Stimulated activated CD8-positive, alpha-beta memory T cell treated with anti-CD3 and anti-CD28 coated beads, Interleukin-15, amount 100 ng/mL, for 4 hours (primary cell): ENCODE data around the gene LMBRD1.
"Not testable (repeated sequence)": the region's sequence is repeated elsewhere in the genome, so short reads cannot be mapped to it uniquely, and the experiment has no call there.

ENCODE experiments used
- DNase-seq, 2 donors: peaks; one replicate each; pipeline ENCODE4 v3.0.0-alpha.2; 2020; ENCODE audit warnings: low read depth in 2 of 2

Gene LMBRD1

DNA sequence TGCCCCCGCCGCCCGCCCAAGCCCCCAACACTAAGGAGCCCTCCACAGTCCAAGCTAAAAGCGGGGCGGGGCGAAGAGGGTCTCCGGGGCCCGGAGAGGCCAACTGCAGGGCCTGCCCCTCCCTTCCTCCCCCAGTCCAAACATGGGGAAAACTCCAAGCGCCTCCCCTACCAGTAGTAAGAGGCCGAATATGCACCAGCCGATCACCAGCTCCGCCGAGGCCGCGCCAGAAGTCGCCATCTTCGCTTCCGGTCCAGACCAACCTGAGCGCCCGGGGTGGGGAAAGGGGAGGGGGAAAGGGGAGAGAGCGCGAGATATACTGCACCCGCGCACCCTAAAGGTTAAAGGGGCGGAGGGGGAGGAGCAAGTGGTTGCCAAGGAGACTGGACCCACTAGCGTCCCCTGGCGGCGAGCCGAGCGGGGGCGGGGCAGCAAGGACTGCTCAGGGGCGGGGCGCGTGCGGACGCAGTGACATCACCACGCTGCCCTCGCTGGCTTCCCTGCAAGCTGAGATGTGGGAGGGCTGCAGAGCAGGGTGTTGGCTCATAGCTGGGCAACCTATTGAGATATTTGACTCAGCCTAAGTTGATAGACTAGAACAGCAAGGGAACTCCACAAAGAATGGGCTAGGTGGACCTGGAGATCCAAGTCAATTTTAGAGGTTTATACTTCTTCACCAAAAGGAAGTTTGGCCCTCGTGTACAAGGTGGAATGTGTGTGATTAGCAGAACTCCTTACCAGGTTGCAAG lies at the start of gene LMBRD1:
Gene LMBRD1 (minus strand): TSS at position 369 of the 749 bp plus-strand sequence. CDS start 129 bp downstream, at position 240.
- peak; percentile 95 to 96 for DNase-seq

DNA sequence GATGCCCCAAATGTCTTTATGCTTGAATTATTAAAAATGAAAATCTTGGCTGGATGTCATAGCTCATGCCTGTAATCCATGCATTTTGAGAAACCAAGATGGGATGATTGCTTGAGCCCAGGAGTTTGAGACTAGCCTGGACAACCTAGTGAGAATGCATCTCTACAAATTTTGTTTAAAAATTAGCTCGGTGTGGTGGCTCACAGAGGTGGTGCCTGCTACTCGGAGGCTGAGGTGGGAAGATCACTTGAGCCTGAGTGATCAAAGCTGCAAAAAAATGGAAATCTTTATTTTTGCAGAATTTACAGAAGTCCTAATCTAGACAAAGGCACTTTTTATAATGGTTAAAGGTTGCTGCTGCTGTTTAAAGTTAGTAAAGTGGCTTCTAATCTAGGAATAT lies 49.5 kb upstream of the LMBRD1 start:
- no peak for DNase-seq

- no peak for DNase-seq
Observed at GRCh38 chr6:69843189-69843588, 46.4 kb upstream of the LMBRD1 start.

DNA sequence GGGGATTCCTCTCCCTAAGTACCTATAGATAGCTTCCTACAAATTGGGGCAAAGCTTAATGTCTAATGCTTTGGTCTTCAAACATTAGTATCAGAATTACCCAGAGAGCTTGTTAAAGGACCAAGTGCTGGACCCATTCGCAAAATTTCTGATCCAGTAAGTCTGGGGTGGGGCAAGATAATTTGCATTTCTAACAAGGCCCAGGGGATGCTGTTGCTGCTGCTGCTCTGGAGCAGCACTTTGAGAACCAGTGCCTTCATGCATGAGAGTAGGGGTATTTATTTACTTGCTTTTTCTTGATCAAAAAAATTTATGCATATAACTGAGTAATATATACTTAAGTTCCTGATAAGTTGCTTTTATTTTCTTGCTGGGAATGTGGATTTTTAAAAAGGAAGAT lies 45.1 kb upstream of the LMBRD1 start:
- DNase-seq, result no peak

DNA sequence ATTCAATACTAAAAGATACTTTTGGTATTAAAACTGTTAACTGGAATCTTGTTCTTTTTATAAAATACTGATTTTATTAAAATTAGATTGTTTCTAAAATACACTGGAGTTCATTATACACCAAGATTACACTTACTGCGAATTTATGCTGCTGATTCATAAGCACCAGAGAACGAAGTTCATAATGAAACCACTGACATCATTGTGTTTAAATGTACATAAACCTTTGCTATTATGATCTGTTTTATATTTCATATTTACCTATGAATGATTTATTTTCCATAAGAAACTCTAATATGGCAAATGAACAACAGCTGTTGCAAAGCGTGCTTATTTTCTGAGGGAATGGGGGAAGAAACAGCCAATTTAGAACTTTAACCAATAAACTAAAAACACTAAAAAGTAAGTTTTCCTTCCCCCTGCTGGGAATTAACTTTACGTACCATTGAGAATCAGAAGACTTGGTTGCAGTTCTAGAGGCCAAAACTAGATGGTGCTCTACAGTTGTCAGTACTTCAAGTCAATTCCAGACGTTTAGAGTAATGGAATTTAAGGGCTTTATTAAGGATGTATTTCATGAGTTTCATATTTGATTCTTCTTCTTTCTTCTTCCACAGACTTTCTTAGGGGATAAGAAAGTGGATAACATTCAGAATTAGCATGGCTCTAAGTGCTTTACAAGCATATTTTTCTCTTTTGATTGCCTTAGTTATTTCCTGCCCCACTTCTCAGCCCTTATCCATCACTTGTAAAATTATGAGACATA lies 38.8 kb upstream of the LMBRD1 start:
- no peak for DNase-seq

DNA sequence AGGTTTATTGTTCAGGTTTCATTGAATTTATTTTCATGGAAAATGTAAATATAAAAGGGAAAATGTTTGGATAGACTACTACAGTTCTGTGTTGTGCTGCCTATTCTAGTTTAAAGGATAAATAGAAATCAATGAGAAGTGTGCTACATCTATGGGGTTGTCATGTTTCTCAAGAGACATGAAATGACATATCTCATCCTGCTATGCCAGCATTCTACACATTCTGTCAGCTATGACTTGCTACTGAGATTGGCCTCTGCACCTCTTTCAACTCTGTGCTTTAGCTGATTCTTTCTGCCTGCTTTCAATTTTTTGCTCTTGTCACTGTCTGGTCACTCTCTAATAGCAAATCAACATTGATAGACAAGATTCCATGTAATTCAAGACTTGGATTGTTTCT lies 35.7 kb upstream of the LMBRD1 start:
- no peak for DNase-seq

DNA sequence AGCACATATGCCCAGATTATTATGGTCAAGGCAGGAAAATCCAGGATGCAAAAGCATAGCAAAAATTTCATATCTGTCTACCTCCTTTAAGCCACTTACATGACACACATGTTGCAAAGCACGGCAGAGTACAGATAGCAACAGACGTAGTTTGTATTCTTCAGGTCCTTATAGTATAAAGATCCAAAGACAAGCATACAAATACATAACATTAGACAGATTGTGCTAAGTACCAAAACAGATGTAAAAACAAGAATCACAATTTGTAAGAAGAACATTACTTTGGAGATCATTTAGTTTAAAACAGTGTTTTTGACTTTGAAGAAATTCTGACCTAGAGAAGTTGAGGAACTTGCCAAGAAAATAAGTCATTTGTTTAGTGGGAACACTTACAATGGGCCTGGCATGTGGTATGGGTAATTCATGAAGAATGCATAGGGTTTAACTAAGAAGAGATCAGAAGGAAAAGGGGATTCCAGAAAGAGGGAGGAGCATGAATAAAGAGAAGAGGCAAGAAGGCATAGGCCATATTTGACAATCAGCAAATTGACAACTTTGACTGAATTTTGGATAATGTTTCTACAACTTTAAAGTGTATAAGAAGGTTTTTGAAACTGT lies 30.6 kb upstream of the LMBRD1 start:
- DNase-seq, result no peak

DNA sequence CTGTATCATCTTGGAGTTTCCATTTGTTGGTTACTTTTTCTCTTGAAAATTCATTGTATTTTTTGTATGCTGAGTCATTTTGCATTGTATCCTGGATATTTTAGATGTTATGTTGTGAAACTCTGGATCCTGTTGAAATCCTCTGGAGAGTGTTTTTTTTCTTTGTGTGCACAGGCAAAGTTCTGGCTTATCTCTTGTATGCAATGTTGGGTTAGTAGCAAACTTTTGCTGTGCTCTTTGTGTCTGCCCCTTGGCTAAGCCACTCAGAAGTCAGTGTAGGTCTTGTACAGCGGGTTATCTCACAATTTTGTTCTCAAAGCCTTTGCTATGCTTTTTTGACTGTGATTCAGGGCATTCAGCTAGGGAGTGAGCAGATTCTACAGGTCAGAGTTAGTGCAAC lies 29.1 kb upstream of the LMBRD1 start:
- DNase-seq, result no peak

DNA sequence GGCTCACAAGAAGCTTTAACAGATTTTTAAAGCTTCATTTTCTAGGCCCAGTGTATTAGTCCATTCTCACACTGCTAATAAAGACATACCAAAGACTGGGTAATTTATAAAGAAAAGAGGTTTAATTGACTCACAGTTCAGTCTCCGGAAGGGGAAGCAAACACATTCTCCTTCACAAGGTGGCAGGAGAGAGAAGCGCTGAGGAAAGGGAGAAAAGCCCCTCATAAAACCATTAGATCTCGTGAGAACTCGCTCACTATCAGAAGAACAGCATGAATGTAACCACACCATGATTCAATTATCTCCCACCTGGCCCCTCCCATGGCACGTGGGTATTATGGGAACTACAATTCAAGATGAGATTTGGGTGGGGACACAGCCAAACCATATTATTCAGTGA lies 27.5 kb upstream of the LMBRD1 start:
- DNase-seq, result not testable (repeated sequence)

GRCh38 chr6:69820438-69820837 lies 23.6 kb upstream of the LMBRD1 start:
- no peak for DNase-seq

- DNase-seq, result no peak
Observed at GRCh38 chr6:69820018-69820417, 23.2 kb upstream of the LMBRD1 start.

DNA sequence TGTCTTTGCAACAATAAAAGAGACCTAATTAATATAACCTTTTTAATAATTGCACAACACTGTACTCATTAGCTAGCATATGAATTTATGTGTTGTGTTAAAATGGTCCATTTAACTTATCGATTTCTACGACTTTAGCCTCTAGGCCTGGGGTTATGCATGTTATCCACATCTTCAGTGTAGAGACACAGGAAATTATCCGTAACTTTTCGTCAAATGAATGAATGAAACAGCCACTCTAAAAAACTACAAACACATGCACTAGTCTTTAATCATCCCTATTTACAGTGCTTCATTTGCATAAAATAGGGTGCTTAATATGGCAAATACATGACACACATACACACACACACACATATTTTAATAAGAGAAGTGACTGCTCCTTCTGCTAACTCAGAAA lies 22.3 kb upstream of the LMBRD1 start:
- no peak for DNase-seq

GRCh38 chr6:69818223-69818930 lies 21.6 kb upstream of the LMBRD1 start:
- DNase-seq, result no peak

GRCh38 chr6:69817358-69817757 lies 20.5 kb upstream of the LMBRD1 start:
- no peak for DNase-seq

DNA sequence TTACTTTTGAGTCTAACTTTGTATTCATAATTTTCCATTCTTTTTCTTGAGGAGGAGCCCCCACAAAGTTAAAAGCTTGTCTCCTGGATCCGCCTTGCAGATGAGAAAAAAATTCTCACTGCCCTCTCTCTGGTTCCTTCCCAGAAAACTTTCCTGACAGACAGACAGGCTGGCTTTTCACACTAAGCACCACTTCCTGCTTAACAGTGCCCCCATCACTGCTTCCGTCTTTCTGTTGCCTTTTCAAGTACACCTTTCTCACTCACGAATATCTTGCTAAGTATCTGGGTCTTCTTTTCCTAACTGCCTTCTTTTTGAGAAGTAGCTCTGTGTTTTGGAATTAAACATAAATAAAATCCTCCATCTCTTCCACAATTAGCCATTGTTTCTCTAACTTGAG lies 19.8 kb upstream of the LMBRD1 start:
- DNase-seq, result no peak

GRCh38 chr6:69816026-69816425 lies 19.2 kb upstream of the LMBRD1 start:
- no peak for DNase-seq

DNA sequence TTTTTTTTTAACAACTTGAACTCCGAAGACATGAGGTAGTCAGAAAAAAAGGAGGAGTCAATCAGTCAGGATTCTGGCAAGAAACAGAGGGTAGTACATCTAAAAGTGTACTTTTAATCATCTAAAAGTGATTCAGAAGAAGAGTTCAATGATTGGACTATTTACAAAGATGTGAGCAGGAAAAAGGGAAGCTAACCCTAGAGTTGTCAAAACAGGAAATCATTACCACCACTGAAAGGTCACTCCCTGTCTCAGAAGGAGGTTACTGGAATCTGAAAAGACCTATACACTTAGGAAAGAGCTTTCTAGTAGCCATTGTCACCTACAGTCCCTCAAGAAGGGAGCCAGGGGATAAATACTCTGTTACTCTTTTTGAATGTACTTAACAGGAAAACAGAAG lies 16.7 kb upstream of the LMBRD1 start:
- no peak for DNase-seq

GRCh38 chr6:69812746-69813427 lies 16.1 kb upstream of the LMBRD1 start:
- DNase-seq, result no peak

DNA sequence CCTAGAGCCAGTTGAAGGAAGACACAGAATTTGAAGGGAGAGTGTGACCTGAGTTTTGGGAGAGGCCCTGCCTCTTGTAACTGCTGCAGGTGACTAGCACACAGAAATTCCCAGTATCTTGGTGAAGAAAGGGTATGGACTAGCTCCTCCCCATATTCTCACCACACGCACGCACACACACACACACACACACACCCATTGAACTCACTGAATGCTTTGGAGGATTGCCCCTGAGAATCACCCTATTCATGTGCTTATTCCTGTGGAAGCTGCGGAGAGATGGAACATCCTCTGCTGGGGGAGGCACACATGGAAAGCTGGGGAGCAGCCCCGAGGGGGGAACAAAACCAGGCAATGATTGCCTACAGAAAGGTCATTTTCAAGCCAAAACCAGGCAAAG lies 6.2 kb upstream of the LMBRD1 start:
- DNase-seq, result no peak

DNA sequence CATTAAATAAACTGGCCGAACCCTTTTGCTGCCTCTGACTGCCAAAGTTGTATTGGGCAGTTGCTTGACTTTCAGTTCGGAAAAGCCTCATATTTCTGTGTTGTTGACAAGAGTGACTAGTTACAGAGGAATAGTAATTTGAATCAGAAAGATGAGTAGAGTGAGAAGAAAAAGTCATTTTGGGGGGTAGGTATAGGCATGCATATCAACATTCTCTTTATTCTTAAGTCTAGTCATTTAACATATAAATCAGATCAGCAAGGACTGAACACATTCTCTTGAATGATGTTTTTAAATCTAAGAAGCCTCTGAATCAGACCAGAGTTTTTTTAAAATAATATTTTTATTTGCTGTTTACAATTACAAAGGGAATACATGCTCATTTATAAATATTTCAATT lies 4.9 kb upstream of the LMBRD1 start:
- DNase-seq, result no peak

DNA sequence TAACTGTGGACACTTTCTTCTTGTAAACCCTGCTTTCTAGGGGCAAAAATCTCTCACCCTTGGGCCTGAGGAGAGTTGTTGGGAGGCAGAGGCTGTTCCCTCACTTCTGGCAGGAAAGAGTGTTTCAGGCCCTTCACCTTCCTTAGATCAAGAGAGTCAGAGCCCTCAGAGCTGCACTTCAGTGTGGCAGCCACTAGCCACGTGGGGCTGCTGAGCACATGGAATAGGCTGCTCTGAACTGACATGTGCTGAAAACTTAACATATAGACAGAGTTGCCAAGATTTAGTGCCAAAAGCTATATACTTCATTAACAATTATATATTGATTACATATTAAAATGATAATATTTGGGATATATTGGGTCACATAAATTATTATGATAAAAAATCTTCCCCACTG lies 4.4 kb upstream of the LMBRD1 start:
- no peak for DNase-seq

GRCh38 chr6:69798796-69799195 lies 2.0 kb upstream of the LMBRD1 start:
- not testable (repeated sequence) for DNase-seq
